ENCODE measurements around the gene HASPIN. TPM values are rescaled to one million over a fixed set of nuclear protein-coding genes. Genes with fewer than 3 reads are reported as not detected.

Gene HASPIN
- total RNA-seq, 2 donors from 2014 or later = 1.0 to 3.9 TPM

DNA sequence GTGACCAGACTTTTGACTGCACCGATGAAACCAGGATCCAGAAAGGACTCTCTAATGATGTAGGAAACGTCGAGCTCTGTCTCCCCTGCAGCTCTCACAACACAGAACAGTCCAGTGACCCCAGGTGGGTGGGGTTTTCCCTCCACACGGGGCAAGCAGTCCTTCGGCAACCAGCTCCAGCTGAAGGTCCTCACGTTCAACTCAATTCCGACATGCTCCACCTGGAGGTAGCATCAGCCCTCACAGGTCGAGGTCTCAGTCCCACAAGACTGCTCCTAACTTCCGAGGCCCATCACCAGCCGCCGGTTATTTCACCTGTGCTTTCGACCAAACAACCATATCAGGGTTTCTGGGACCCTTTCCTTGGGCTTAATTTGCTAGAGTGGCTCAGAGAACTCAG, 49.1 kb downstream of the HASPIN start:
- Histone ChIP-seq H3K4me3 (no peak overlapping the region), H3K36me3 (no peaks in the 10 kb centered on the region), H3K27me3 (replicated peaks; ENCODE audit: insufficient read depth) (no peaks in the 10 kb centered on the region), H3K27ac (no peak overlapping the region), H3K9me3 (no peaks in the 10 kb centered on the region), H3K4me1 (replicated peaks) (no peaks in the 10 kb centered on the region)
- no peak for DNase-seq (ENCODE audit: low spot score)
- intact Hi-C loops (cut with DNase I) = no loop called here
- TF ChIP-seq CTCF (IDR thresholded peaks at IDR 0.05) = no peak
- 83% methylated on average over 12 of the region's 12 CpGs for WGBS

DNA sequence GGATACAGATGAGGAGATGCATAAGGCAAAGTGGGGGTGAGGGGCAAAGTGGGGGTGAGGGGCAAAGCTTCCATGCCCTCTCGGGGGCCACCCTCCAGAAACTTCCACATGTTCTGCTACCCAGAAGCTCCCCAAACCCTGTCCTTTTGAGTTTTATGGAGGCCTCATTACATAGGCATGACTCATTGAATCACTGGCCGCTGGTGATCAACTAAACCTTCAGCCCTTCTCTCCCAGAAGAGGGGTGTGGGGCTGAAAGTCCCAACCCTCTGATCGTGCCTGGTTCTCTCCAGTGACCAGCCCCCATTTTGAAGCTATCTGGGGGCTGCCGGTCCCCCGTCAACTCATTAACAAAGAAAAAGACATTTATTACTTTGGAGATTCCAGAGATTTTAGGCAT, 49.8 kb downstream of the HASPIN start:
- WGBS = 42% methylated on average over 5 of the region's 5 CpGs

DNA sequence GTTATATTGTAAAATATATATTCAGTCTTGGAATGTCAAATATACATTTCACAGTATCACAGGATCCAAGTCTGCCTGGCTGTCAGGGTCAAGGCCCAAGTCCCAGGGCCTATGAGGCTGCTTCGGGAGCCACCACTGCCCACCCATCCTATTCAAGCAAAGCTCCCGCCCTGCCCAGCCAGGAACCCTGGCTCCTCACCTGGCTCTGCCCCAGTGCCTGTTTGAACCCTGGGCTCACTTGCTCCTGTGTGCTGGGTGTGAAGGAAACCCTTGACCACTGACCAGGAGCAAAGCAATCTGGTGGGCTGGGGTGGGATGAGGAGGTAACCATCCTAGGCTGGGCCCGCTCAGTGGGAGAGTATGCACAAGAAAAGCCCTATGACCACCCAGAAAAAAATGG, 50.3 kb downstream of the HASPIN start:
- Histone ChIP-seq H3K36me3 (no peaks in the 10 kb centered on the region), H3K27ac (no peak overlapping the region), H3K27me3 (replicated peaks; ENCODE audit: insufficient read depth) (no peaks in the 10 kb centered on the region), H3K4me1 (replicated peaks) (no peaks in the 10 kb centered on the region), H3K4me3 (no peak overlapping the region), H3K9me3 (no peaks in the 10 kb centered on the region)
- TF ChIP-seq POLR2A (IDR thresholded peaks at IDR 0.05) (no peak), POLR2AphosphoS5 (IDR thresholded peaks at IDR 0.05) (no peak), CTCF (IDR thresholded peaks at IDR 0.05) (no peak)
- WGBS = 91% methylated on average over 3 of the region's 3 CpGs
- intact Hi-C loops (cut with DNase I) = no loop called here
- DNase-seq (ENCODE audit: low spot score) = no peak

More for the DNA sequence above, 49.8 kb downstream of the HASPIN start:
- Histone ChIP-seq H3K36me3 (no peaks in the 10 kb centered on the region), H3K27ac (no peak overlapping the region), H3K4me3 (no peak overlapping the region), H3K27me3 (replicated peaks; ENCODE audit: insufficient read depth) (no peaks in the 10 kb centered on the region), H3K9me3 (no peaks in the 10 kb centered on the region), H3K4me1 (replicated peaks) (no peaks in the 10 kb centered on the region)
- TF ChIP-seq POLR2A (IDR thresholded peaks at IDR 0.05) = no peak
- TF ChIP-seq POLR2AphosphoS5 (IDR thresholded peaks at IDR 0.05) = no peak
- no peak for TF ChIP-seq CTCF (IDR thresholded peaks at IDR 0.05)
- intact Hi-C loops (cut with DNase I) = no loop called here
- no peak for DNase-seq (ENCODE audit: low spot score)

Other genes starting within 250 kb of the HASPIN start
- 1 to 10 TPM in 1 of 2 donors, under 1 TPM in 1; 0.46 to 3.5 TPM for gene ASPA, start 247.9 kb upstream of the HASPIN start, total RNA-seq
- 10 to 100 TPM in 1 of 2 donors, not detected in 1; 10.5 TPM for gene TRPV3, start 166.1 kb upstream of the HASPIN start, total RNA-seq
- 10 to 100 TPM in 1 of 2 donors, 1 to 10 TPM in 1; 4.0 to 10.6 TPM for gene TRPV1, start 114.5 kb upstream of the HASPIN start, total RNA-seq
- gene SHPK, start 87.7 kb upstream of the HASPIN start, total RNA-seq = 10 to 100 TPM; 13.6 to 25.5 TPM
- gene CTNS, start 87.1 kb upstream of the HASPIN start, total RNA-seq = 10 to 100 TPM; 26.9 to 51.2 TPM
- gene TAX1BP3, start 55.3 kb upstream of the HASPIN start, total RNA-seq = 100 to 1,000 TPM; 171 to 270 TPM
- 10 to 100 TPM; 12.7 to 31.8 TPM for gene EMC6, start 55.1 kb upstream of the HASPIN start, total RNA-seq
- gene P2RX5, start 27.7 kb upstream of the HASPIN start, total RNA-seq = 1 to 10 TPM in 1 of 2 donors, not detected in 1; 6.3 TPM
- gene ITGAE, start 77.3 kb downstream of the HASPIN start, total RNA-seq = 10 to 100 TPM; 16.2 to 27.6 TPM
- gene NCBP3, start 122.3 kb downstream of the HASPIN start, total RNA-seq = 100 to 1,000 TPM in 1 of 2 donors, 10 to 100 TPM in 1; 14.8 to 370 TPM
- gene CAMKK1, start 169.2 kb downstream of the HASPIN start, total RNA-seq = 10 to 100 TPM in 1 of 2 donors, 1 to 10 TPM in 1; 2.0 to 12.8 TPM
- 10 to 100 TPM in 1 of 2 donors, 1 to 10 TPM in 1; 3.8 to 22.5 TPM for gene P2RX1, start 192.6 kb downstream of the HASPIN start, total RNA-seq
- 10 to 100 TPM; 16.3 to 44.5 TPM for gene ATP2A3, start 240.5 kb downstream of the HASPIN start, total RNA-seq

Data from prostate gland (tissue), 2 donors.